Measurements from ENCODE around the gene HBG1. TPM values are rescaled to one million over a fixed set of nuclear protein-coding genes. Genes with fewer than 3 reads are reported as not detected.

Gene HBG1
- total and polyA plus RNA-seq, 5 donors, result not detected

DNA sequence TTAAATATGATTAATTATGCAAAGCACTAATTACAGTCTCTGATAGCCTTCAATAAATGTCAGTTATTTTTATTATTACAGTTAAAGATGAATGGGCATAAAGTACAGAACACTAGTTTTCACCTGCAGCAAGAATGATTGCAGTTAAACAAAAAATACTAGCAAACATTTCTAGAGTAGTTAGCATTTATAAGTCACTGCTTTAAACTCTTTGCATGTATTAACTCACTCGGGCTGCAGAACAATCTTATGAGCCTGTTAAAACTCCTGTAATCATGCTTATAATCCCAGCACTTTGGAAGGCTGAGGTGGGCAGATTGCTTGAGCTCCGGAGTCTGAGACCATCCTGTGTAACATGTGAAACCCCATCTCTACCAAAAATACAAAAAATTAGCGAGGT lies 37.2 kb upstream of the HBG1 start:
- WGBS, result 79% methylated on average over 3 of the region's 3 CpGs
- intact Hi-C loops (cut with DNase I), result no loop called here
- no peaks in the 10 kb centered on the region for H3K4me1 ChIP-seq (ENCODE audit: control insufficient read depth, insufficient read depth, low read length)

GRCh38 chr11:5286351-5286750 lies 36.7 kb upstream of the HBG1 start:
- no peak for DNase-seq
- H3K27me3 ChIP-seq (ENCODE audit: control insufficient read depth, insufficient read depth), result no peaks in the 10 kb centered on the region
- intact Hi-C loops (cut with DNase I), result no loop called here
- no peak overlapping the region for H3K4me3 ChIP-seq (ENCODE audit: low read length)
- WGBS, result 36% methylated on average over 1 of the region's 1 CpG
- no peak overlapping the region for H3K27ac ChIP-seq (ENCODE audit: low read length)
- no peaks in the 10 kb centered on the region for H3K4me1 ChIP-seq (ENCODE audit: control insufficient read depth, insufficient read depth, low read length)
- H3K9me3 ChIP-seq (ENCODE audit: control insufficient read depth, low read length), result no peaks in the 10 kb centered on the region
- ATAC-seq, result no peak

More for the DNA sequence above, 37.2 kb upstream of the HBG1 start:
- no peak for ATAC-seq
- DNase-seq, result no peak
- no peak overlapping the region for H3K4me3 ChIP-seq (ENCODE audit: low read length)
- H3K27me3 ChIP-seq (ENCODE audit: control insufficient read depth, insufficient read depth), result no peaks in the 10 kb centered on the region
- H3K9me3 ChIP-seq (ENCODE audit: control insufficient read depth, low read length), result no peaks in the 10 kb centered on the region
- H3K27ac ChIP-seq (ENCODE audit: low read length), result no peak overlapping the region

GRCh38 chr11:5285703-5286340 lies 36.2 kb upstream of the HBG1 start:
- DNase-seq, result no peak
- no peaks in the 10 kb centered on the region for H3K27me3 ChIP-seq (ENCODE audit: control insufficient read depth, insufficient read depth)
- H3K9me3 ChIP-seq (ENCODE audit: control insufficient read depth, low read length), result no peaks in the 10 kb centered on the region
- no peak overlapping the region for H3K4me3 ChIP-seq (ENCODE audit: low read length)
- intact Hi-C loops (cut with DNase I), result no loop called here
- 81% methylated on average over 4 of the region's 4 CpGs for WGBS
- no peaks in the 10 kb centered on the region for H3K4me1 ChIP-seq (ENCODE audit: control insufficient read depth, insufficient read depth, low read length)
- no peak for ATAC-seq
- H3K27ac ChIP-seq (ENCODE audit: low read length), result no peak overlapping the region

GRCh38 chr11:5284637-5285036 lies 35.0 kb upstream of the HBG1 start:
- intact Hi-C loops (cut with DNase I), result no loop called here
- Histone ChIP-seq H3K27me3 (ENCODE audit: control insufficient read depth, insufficient read depth) (no peaks in the 10 kb centered on the region), H3K4me1 (ENCODE audit: control insufficient read depth, insufficient read depth, low read length) (no peaks in the 10 kb centered on the region), H3K9me3 (ENCODE audit: control insufficient read depth, low read length) (no peaks in the 10 kb centered on the region), H3K4me3 (ENCODE audit: low read length) (no peak overlapping the region), H3K27ac (ENCODE audit: low read length) (no peak overlapping the region)
- no peak for ATAC-seq
- 87% methylated on average over 2 of the region's 2 CpGs for WGBS
- no peak for DNase-seq

- no peak overlapping the region for H3K4me3 ChIP-seq (ENCODE audit: low read length)
- intact Hi-C loops (cut with DNase I), result no loop called here
- H3K27me3 ChIP-seq (ENCODE audit: control insufficient read depth, insufficient read depth), result no peaks in the 10 kb centered on the region
- H3K9me3 ChIP-seq (ENCODE audit: control insufficient read depth, low read length), result no peaks in the 10 kb centered on the region
- DNase-seq (no peak), ATAC-seq (no peak)
- no peak overlapping the region for H3K27ac ChIP-seq (ENCODE audit: low read length)
- no peaks in the 10 kb centered on the region for H3K4me1 ChIP-seq (ENCODE audit: control insufficient read depth, insufficient read depth, low read length)
- 68% methylated on average over 1 of the region's 1 CpG for WGBS
These were observed 34.2 kb upstream of the HBG1 start for GRCh38 chr11:5283882-5284281.

DNA sequence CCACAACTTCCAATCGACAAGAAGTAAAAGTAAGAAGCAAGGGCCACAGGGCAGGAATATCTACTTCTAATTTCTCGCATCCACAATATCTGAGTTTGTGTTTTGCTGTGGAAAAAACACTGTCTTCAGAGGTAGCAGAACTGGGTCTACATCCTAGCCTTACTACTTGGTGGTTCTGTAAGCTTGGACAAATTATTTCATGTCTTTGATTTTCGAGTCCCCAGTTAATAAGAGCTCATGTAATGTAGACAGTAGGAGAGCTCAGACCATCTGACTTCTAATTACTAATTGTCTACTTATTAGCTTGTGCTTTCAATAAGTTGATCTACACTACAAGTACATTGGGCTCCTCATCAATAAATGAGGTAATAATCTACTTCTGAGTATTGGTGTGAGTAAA lies 33.4 kb upstream of the HBG1 start:
- H3K27ac ChIP-seq (ENCODE audit: low read length), result no peak overlapping the region
- no peak overlapping the region for H3K4me3 ChIP-seq (ENCODE audit: low read length)
- no peaks in the 10 kb centered on the region for H3K9me3 ChIP-seq (ENCODE audit: control insufficient read depth, low read length)
- intact Hi-C loops (cut with DNase I), result no loop called here
- no peaks in the 10 kb centered on the region for H3K27me3 ChIP-seq (ENCODE audit: control insufficient read depth, insufficient read depth)
- DNase-seq, result no peak
- 74% methylated on average over 3 of the region's 3 CpGs for WGBS
- no peaks in the 10 kb centered on the region for H3K4me1 ChIP-seq (ENCODE audit: control insufficient read depth, insufficient read depth, low read length)
- no peak for ATAC-seq

GRCh38 chr11:5282628-5283027 lies 33.0 kb upstream of the HBG1 start:
- intact Hi-C loops (cut with DNase I), result no loop called here
- Histone ChIP-seq H3K4me3 (ENCODE audit: low read length) (no peak overlapping the region), H3K4me1 (ENCODE audit: control insufficient read depth, insufficient read depth, low read length) (no peaks in the 10 kb centered on the region), H3K9me3 (ENCODE audit: control insufficient read depth, low read length) (no peaks in the 10 kb centered on the region), H3K27ac (ENCODE audit: low read length) (no peak overlapping the region), H3K27me3 (ENCODE audit: control insufficient read depth, insufficient read depth) (no peaks in the 10 kb centered on the region)
- ATAC-seq (no peak), DNase-seq (no peak)
- WGBS, result 90% methylated on average over 2 of the region's 2 CpGs

DNA sequence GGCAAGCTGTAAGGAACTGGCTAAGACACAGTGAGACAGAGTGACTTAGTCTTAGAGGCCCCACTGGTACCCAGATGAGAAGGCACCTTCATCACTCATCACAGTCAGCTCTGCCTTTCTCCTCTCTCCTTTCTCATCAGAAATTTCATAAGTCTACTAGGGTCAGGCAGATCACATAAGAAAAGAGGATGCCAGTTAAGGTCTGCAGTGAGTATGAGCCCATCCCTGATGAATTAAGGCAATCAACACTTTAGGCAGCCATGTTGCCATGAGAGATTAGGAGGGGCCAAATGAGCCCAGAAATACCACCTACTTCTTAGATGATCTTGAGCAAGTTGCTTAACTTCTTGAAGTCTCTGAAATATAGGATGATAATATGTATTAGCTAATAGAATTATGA lies 31.9 kb upstream of the HBG1 start:
- Histone ChIP-seq H3K27ac (ENCODE audit: low read length) (no peak overlapping the region), H3K27me3 (ENCODE audit: control insufficient read depth, insufficient read depth) (no peaks in the 10 kb centered on the region), H3K4me1 (ENCODE audit: control insufficient read depth, insufficient read depth, low read length) (no peaks in the 10 kb centered on the region), H3K4me3 (ENCODE audit: low read length) (no peak overlapping the region), H3K9me3 (ENCODE audit: control insufficient read depth, low read length) (no peaks in the 10 kb centered on the region)
- ATAC-seq (no peak), DNase-seq (no peak)
- intact Hi-C loops (cut with DNase I), result no loop called here

- no peaks in the 10 kb centered on the region for H3K9me3 ChIP-seq (ENCODE audit: control insufficient read depth, low read length)
- H3K4me3 ChIP-seq (ENCODE audit: low read length), result no peak overlapping the region
- H3K4me1 ChIP-seq (ENCODE audit: control insufficient read depth, insufficient read depth, low read length), result no peaks in the 10 kb centered on the region
- no peak overlapping the region for H3K27ac ChIP-seq (ENCODE audit: low read length)
- ATAC-seq (peak; percentile 70 to 92), DNase-seq (peak in 2 of 3 donors; percentile 57 to 64)
- WGBS, result 38% methylated on average over 3 of the region's 3 CpGs
- H3K27me3 ChIP-seq (ENCODE audit: control insufficient read depth, insufficient read depth), result no peaks in the 10 kb centered on the region
- intact Hi-C loops (cut with DNase I), result no loop called here
These were observed 31.0 kb upstream of the HBG1 start for GRCh38 chr11:5280582-5281102.

DNA sequence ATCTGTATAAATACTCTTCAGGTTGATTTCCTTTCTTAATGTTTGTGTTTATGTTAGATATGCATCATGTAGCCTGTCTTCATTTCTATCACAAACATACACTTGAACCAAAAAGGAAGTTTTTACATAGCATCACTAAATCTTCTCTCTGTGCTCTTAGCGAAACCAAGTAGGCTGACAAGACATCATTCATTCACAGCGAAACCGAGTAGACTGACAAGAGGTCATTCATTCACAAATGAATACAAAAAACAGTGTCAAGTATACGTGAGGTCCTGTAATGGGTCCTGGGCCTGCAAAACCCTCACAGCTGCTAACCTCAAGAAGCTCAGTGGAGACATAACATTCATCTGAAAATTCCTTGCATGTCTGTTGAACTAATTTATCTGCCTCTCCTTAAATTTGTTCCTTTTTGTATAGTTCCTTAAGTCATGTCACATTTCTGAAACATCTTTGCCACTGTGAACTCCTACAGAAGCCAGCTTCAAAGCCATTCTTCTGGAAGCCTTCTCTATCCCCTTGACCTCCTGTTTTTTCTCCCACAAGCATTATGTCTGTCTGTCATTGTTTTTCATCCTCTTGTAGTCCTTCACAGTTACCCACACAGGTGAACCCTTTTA lies 29.9 kb upstream of the HBG1 start:
- no peak overlapping the region for H3K27ac ChIP-seq (ENCODE audit: low read length)
- 79% methylated on average over 4 of the region's 4 CpGs for WGBS

DNA sequence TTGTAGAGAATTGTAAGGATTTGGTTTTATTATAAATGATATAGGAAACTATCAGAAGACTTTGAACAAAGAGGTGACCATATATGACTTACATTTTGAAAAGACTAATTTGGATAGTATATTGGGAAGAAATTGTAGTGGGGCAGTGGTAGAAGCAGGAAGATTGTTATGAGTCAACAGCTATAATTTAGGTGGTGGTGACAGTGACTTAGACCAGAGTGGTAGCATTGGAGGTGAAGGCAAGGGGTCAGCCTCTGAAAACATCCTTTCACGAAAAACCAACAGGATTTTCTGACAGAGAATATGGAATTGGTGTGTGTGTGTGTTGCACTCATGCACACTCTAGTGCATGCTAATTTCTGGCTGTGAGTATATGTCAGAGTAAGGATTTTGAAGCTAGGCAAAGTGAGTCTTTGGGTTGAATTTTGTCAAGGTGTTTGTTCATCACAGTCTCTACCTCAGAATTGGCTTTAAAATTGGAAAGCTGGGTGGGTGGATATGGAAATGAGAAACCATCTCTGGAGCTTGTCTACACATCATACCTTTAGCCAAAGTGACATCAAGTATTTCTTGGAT lies 28.2 kb upstream of the HBG1 start:
- WGBS, result 81% methylated on average over 1 of the region's 1 CpG
- Histone ChIP-seq H3K4me3 (ENCODE audit: low read length) (no peak overlapping the region), H3K4me1 (ENCODE audit: control insufficient read depth, insufficient read depth, low read length) (no peaks in the 10 kb centered on the region), H3K9me3 (ENCODE audit: control insufficient read depth, low read length) (no peaks in the 10 kb centered on the region), H3K27me3 (ENCODE audit: control insufficient read depth, insufficient read depth) (no peaks in the 10 kb centered on the region), H3K27ac (ENCODE audit: low read length) (no peak overlapping the region)
- DNase-seq (no peak), ATAC-seq (no peak)
- intact Hi-C loops (cut with DNase I), result no loop called here

More for the DNA sequence above, 29.9 kb upstream of the HBG1 start:
- ATAC-seq (no peak), DNase-seq (no peak)
- Histone ChIP-seq H3K4me1 (ENCODE audit: control insufficient read depth, insufficient read depth, low read length) (no peaks in the 10 kb centered on the region), H3K9me3 (ENCODE audit: control insufficient read depth, low read length) (no peaks in the 10 kb centered on the region), H3K4me3 (ENCODE audit: low read length) (no peak overlapping the region), H3K27me3 (ENCODE audit: control insufficient read depth, insufficient read depth) (no peaks in the 10 kb centered on the region)
- intact Hi-C loops (cut with DNase I), result no loop called here

Measured in right cardiac atrium (tissue), 5 donors.